Neutrophil (primary cell): ENCODE measurements around the gene CD99L2.

ENCODE experiments used
- H3K27ac ChIP-seq: fragments of 200-600 bp; sonication (generic); 2 replicates; pipeline ENCODE4 v1.5.1; 2016; ENCODE audit warnings: mild to moderate bottlenecking, moderate library complexity
- H3K27me3 ChIP-seq: fragments of 200-600 bp; sonication (generic); 2 replicates; pipeline ENCODE4 v1.6.0; 2016; ENCODE audit warnings: mild to moderate bottlenecking
- H3K36me3 ChIP-seq: fragments of 200-600 bp; sonication (generic); 2 replicates; pipeline ENCODE4 v1.5.1; 2017
- H3K4me1 ChIP-seq, 2 experiments: fragments of 200-600 bp in 1 of 2; sonication (generic) in 1 of 2; 1 replicate in 1 of 2; 2 replicates in 1 of 2; pipeline versions ENCODE4 v1.5.1 to v1.6.1; 2013 to 2016; ENCODE audit warnings: low read depth in 1 of 2, low read length in 1 of 2, mild to moderate bottlenecking in 1 of 2, moderate library complexity in 1 of 2; ENCODE audit not compliant: control insufficient read depth in 1 of 2, insufficient read depth in 1 of 2
- H3K4me3 ChIP-seq, 2 experiments: fragments of 200-600 bp in 1 of 2; sonication (generic) in 1 of 2; 1 replicate in 1 of 2; 2 replicates in 1 of 2; pipeline ENCODE4 v1.5.1; 2013 to 2016; ENCODE audit warnings: low read depth in 1 of 2, low read length in 1 of 2, mild to moderate bottlenecking in 1 of 2, moderate library complexity in 1 of 2
- H3K9me3 ChIP-seq: fragments of 200-600 bp; sonication (generic); 2 replicates; pipeline ENCODE4 v1.5.1; 2016
- TF ChIP-seq, protein P1 (sequence below): fragments of 200-600 bp; sonication (generic); IDR thresholded peaks from 2 replicates; pipeline ENCODE4 v1.5.1; 2016; ENCODE audit warnings: antibody characterized with exemption

Gene CD99L2

DNA sequence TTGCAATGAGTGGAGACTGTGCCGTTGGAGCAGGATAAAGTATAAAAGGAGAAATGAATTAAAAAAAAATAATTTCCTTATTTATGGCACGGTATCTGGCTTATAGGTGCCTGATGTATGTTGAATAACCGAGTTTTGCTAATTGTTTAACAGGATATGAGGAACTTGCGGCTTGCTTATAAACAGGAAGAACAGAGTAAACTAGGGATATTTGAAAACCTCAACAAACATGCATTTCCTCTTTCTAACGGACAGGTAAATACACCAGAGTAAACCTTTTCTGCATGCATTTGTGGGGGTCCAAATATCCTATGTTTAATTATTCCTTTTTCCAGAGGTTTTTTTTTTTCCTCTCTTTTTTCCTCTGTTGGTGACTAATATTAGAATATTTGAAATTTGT is 168.5 kb downstream of the CD99L2 start:
- Histone ChIP-seq H3K4me1 (peaks cover 11 to 18% of the 10 kb centered on the region in 2 experiments), H3K27me3 (no peaks in the 10 kb centered on the region), H3K27ac (peak overlapping the region; percentile 71), H3K9me3 (no peaks in the 10 kb centered on the region), H3K36me3 (peaks cover 6% of the 10 kb centered on the region), H3K4me3 (peak overlapping the region in 1 of 2 experiments; percentile 36)
- TF ChIP-seq, protein P1, sequence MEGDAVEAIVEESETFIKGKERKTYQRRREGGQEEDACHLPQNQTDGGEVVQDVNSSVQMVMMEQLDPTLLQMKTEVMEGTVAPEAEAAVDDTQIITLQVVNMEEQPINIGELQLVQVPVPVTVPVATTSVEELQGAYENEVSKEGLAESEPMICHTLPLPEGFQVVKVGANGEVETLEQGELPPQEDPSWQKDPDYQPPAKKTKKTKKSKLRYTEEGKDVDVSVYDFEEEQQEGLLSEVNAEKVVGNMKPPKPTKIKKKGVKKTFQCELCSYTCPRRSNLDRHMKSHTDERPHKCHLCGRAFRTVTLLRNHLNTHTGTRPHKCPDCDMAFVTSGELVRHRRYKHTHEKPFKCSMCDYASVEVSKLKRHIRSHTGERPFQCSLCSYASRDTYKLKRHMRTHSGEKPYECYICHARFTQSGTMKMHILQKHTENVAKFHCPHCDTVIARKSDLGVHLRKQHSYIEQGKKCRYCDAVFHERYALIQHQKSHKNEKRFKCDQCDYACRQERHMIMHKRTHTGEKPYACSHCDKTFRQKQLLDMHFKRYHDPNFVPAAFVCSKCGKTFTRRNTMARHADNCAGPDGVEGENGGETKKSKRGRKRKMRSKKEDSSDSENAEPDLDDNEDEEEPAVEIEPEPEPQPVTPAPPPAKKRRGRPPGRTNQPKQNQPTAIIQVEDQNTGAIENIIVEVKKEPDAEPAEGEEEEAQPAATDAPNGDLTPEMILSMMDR, result no peak

DNA sequence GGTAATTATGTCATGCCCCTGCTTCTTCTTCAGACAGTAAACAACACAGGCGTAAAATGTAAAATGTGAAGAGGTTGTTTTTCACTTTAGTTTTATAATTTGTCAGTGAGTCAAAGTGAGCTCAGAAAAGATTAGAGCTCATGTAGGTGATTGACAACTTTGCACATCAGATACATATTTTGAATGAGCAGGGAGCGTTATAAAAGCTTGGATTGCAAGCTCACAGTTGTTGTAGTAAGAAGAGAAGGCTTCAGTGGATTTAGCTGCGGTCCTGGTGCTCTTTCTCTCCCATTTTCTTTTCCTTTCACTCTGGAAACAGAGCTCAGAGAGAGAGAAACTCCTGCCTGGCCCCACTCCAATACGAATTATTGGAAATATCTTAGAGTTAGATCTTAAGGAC is 178.8 kb downstream of the CD99L2 start:
- TF ChIP-seq, protein P1, result no peak
- H3K27me3 ChIP-seq, result no peaks in the 10 kb centered on the region

More for the DNA sequence above, 178.8 kb downstream of the CD99L2 start:
- no peak overlapping the region for H3K27ac ChIP-seq
- no peaks in the 10 kb centered on the region for H3K4me1 ChIP-seq
- H3K4me3 ChIP-seq, result no peak overlapping the region
- H3K36me3 ChIP-seq, result no peaks in the 10 kb centered on the region
- no peaks in the 10 kb centered on the region for H3K9me3 ChIP-seq
